Erythroblast (primary cell): ENCODE results near the gene TCERG1L.

ENCODE experiments used
- GATA1 ChIP-seq: IDR thresholded peaks from 2 replicates; pipeline ENCODE4 v1.6.1; 2011; ENCODE audit warnings: low read depth, mild to moderate bottlenecking, control low read depth, low read length, moderate library complexity
- POLR2A ChIP-seq: IDR thresholded peaks from 2 replicates; pipeline ENCODE4 v1.6.1; 2011; ENCODE audit warnings: mild to moderate bottlenecking, low read length

GRCh38 chr10:131174651-131175540 lies 136.6 kb downstream of the TCERG1L start:
- TF ChIP-seq POLR2A (no peak), GATA1 (no peak)
